Measurements from ENCODE around the gene ACTG1.
A peak's percentile ranks its signal among the peaks of the same experiment; 100 is the strongest.

Gene ACTG1

DNA sequence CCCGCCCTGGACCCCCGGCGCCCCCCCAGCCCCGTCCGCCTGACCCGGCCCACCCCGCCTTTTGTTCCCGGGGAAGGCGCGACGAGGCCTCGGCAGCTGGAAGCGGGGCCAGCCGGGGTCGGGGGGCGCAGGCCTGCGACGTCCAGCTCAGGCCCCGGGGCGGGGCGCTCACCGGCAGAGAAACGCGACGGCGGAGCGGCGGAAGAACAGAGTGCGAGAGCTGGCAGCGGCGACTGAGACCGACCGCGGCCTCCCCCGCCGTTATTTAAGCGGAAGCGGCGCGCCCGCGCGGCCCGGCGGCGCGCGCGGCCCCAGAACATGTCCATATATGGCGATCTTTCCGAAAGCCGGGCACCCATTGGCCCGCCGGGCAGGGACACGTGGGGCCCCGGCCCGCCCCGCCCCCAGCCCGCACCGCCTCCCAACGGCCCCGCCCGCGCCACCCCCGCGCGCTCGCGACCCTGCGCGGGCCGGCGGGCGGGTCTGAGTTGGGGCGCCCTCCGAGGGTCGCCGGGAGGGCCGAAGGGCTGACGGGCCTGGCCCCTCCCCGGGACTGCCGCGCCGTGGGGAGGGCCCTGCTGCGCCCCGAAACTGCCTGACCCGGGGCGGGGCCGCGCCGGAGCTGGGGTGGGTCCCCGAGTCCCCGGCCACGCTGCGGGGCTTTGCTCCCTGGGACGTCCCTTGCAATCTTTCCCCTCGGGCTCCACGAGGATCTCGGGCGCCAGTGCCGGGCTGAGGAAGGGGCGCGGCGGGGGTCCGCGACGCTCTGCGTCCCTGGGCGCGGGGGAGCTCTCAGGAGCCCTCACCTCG lies at the start of gene ACTG1:
ACTG1 (minus strand) TSS at position 238 of the 810 bp plus-strand sequence. CDS start 445 bp downstream, outside the sequence.
- Histone ChIP-seq H3K36me3 (ENCODE audit: control insufficient read depth, insufficient read depth, low read length) (no peaks in the 10 kb centered on the region), H3K27me3 (ENCODE audit: control insufficient read depth, insufficient read depth, low read length) (no peaks in the 10 kb centered on the region), H3K27ac (peak within 1 kb of the TSS; percentile 100), H2AFZ (peak within 1 kb of the TSS; percentile 67), H3K4me1 (peaks cover 11% of the 10 kb centered on the region), H3K9me3 (ENCODE audit: control insufficient read depth, low read length) (no peaks in the 10 kb centered on the region), H3K4me3 (ENCODE audit: low read depth, low read length) (peak within 1 kb of the TSS; percentile 93), H3K4me2 (ENCODE audit: low read length) (peak within 1 kb of the TSS; percentile 99), H3K9ac (peak within 1 kb of the TSS; percentile 99), H3K79me2 (peaks cover 11% of the 10 kb centered on the region)
- TF ChIP-seq, protein P1, sequence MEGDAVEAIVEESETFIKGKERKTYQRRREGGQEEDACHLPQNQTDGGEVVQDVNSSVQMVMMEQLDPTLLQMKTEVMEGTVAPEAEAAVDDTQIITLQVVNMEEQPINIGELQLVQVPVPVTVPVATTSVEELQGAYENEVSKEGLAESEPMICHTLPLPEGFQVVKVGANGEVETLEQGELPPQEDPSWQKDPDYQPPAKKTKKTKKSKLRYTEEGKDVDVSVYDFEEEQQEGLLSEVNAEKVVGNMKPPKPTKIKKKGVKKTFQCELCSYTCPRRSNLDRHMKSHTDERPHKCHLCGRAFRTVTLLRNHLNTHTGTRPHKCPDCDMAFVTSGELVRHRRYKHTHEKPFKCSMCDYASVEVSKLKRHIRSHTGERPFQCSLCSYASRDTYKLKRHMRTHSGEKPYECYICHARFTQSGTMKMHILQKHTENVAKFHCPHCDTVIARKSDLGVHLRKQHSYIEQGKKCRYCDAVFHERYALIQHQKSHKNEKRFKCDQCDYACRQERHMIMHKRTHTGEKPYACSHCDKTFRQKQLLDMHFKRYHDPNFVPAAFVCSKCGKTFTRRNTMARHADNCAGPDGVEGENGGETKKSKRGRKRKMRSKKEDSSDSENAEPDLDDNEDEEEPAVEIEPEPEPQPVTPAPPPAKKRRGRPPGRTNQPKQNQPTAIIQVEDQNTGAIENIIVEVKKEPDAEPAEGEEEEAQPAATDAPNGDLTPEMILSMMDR (IDR thresholded peaks at IDR 0.05) = no peak

DNA sequence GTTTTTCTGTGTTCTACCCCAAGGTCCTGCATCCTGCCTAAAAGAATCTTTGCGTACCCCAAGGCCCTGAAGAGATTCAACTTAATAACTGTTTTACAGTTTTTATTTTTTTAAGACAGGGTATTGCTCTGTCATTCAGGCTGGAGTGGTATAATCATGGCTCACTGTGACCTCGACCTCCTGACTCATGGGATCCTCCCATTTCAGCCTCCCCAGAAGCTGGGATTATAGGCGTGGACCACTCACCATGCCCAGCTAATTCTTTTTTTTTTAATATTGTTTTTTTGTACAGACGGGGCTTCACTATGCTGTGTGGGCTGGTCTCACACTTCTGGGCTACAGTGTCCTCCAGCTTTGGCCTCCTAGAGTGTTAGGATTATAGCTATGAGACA lies 48.9 kb upstream of the ACTG1 start:
- Histone ChIP-seq H3K27ac (no peak overlapping the region), H3K4me3 (ENCODE audit: low read depth, low read length) (no peak overlapping the region), H3K4me1 (no peaks in the 10 kb centered on the region), H3K36me3 (ENCODE audit: control insufficient read depth, insufficient read depth, low read length) (no peaks in the 10 kb centered on the region), H3K79me2 (no peaks in the 10 kb centered on the region), H3K9ac (no peak overlapping the region), H3K27me3 (ENCODE audit: control insufficient read depth, insufficient read depth, low read length) (no peaks in the 10 kb centered on the region), H3K4me2 (ENCODE audit: low read length) (no peak overlapping the region), H2AFZ (no peak overlapping the region), H3K9me3 (ENCODE audit: control insufficient read depth, low read length) (no peaks in the 10 kb centered on the region)
- TF ChIP-seq, protein P1 (IDR thresholded peaks at IDR 0.05) = no peak

DNA sequence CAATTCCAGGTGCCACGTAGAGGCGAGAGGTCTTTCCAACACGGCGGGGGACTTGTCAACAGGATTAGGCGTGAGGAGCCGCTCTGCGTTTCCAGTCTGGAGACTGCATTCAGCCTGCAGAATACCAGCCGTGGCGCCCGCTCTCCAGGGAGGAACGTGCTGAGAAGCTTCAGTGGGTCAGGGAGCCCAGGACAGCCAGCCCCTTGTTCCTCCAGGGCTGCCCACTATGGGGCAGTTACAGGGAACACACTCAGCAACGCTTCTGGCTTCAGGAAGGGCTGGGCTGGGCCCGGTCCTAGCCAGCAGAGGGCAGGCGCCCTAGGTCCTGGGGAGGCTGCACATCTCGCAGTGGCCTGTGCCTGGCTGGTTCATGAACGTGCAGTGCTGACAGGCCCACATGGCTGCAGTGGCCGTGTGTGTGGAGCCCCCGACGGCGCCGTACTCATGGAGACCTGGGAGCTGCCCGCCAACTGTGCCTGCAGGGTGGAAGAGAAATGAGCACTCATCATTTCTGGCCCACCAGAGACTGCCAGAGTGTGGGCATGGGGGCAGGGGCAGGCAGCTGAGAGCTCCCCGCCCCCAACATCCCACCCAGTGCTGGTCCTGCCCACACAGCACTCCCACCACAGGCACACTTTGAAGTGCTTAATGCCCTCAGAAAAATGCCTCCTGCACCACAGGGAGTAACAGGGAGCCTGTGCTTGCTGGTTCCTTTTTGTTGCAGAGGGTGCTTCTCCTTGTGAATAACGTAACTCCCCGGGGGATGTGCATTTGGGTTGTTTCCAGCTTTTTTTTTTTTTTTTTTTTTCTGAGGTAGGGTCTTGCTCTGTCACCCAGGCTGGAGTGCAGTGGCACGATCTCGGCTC lies 46.6 kb upstream of the ACTG1 start:
- Histone ChIP-seq H3K27me3 (ENCODE audit: control insufficient read depth, insufficient read depth, low read length) (no peaks in the 10 kb centered on the region), H2AFZ (no peak overlapping the region), H3K4me1 (no peaks in the 10 kb centered on the region), H3K9me3 (ENCODE audit: control insufficient read depth, low read length) (no peaks in the 10 kb centered on the region), H3K4me2 (ENCODE audit: low read length) (no peak overlapping the region), H3K79me2 (no peaks in the 10 kb centered on the region), H3K27ac (no peak overlapping the region), H3K9ac (no peak overlapping the region), H3K4me3 (ENCODE audit: low read depth, low read length) (no peak overlapping the region), H3K36me3 (ENCODE audit: control insufficient read depth, insufficient read depth, low read length) (no peaks in the 10 kb centered on the region)
- TF ChIP-seq, protein P1 (IDR thresholded peaks at IDR 0.05) = no peak

DNA sequence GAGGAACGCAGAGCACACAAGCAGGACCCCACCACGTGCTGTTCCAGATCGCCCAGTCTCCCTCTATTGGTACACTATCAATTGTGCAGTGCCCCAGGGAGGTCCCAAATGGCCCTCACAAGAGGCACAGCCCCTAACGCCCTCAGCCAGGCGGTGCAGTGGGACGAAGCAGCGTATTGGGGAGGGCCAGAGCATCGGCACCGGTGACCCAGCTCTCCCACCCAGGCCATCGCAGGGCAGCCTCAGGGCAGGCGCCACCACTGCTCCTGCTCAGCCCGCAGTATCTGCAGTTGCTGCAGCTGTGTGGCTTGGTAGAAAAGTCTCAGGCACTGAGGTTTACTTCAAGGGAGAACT lies 45.5 kb upstream of the ACTG1 start:
- Histone ChIP-seq H3K27ac (no peak overlapping the region), H3K4me3 (ENCODE audit: low read depth, low read length) (no peak overlapping the region), H3K4me2 (ENCODE audit: low read length) (no peak overlapping the region), H3K27me3 (ENCODE audit: control insufficient read depth, insufficient read depth, low read length) (no peaks in the 10 kb centered on the region), H2AFZ (no peak overlapping the region), H3K79me2 (no peaks in the 10 kb centered on the region), H3K9ac (no peak overlapping the region), H3K9me3 (ENCODE audit: control insufficient read depth, low read length) (no peaks in the 10 kb centered on the region), H3K4me1 (no peaks in the 10 kb centered on the region), H3K36me3 (ENCODE audit: control insufficient read depth, insufficient read depth, low read length) (no peaks in the 10 kb centered on the region)
- TF ChIP-seq, protein P1 (IDR thresholded peaks at IDR 0.05) = no peak
